ENCODE results near the gene PTGS1. TPM values are rescaled to one million over a fixed set of nuclear protein-coding genes. Genes with fewer than 3 reads are reported as not detected.

PTGS1 gene
- polyA plus RNA-seq, 1 of the 3 experiments (the other 2 are of a cell fraction) = 5.4 TPM

- Histone ChIP-seq H4K20me1 (ENCODE audit: insufficient read depth) (no peaks in the 10 kb centered on the region), H3K9me2 (no peaks in the 10 kb centered on the region), H2AFZ (ENCODE audit: low read depth) (no peak overlapping the region), H3K4me3 (ENCODE audit: low read depth in 2 of 2, low read length in 1 of 2) (no peak overlapping the region), H3F3A (replicated peaks; ENCODE audit: insufficient read depth) (peaks cover 8% of the 10 kb centered on the region), H3K27me3 (ENCODE audit: insufficient read depth) (no peaks in the 10 kb centered on the region), H3K79me2 (ENCODE audit: insufficient read depth) (no peaks in the 10 kb centered on the region), H3K36me3 (replicated peaks in 1 of 2; ENCODE audit: control insufficient read depth in 1 of 2, insufficient read depth in 2 of 2, low read length in 1 of 2) (no peaks in the 10 kb centered on the region), H3K27ac (ENCODE audit: low read depth in 2 of 2, low read length in 1 of 2) (no peak overlapping the region), H3K9ac (no peak overlapping the region), H3K4me2 (no peak overlapping the region), H3K9me3 (no peaks in the 10 kb centered on the region), H3K4me1 (ENCODE audit: control insufficient read depth in 1 of 2, insufficient read depth in 2 of 2, low read depth in 1 of 2, low read length in 1 of 2) (peaks cover 18 to 27% of the 10 kb centered on the region in 2 experiments; a peak in 3 of 4 replicates)
- DNase-seq = no peak
- TF ChIP-seq CTCF (IDR thresholded peaks at IDR 0.05) (peak; percentile 58), FOXJ3 (CRISPR knock-in tag; IDR thresholded peaks at IDR 0.05) (no peak), SMC3 (IDR thresholded peaks at IDR 0.05; ENCODE audit: low read depth, low read length) (0 out of 2 replicates have a peak, but pooled peaks have one; percentile 9)
- WGBS (ENCODE audit: low lambda C conversion rate) = 0% methylated on average over 1 of the region's 1 CpG
- CTCF ChIA-PET = interaction anchor here (0.8 to 2.2 kb wide), 2 partner anchors 15 to 29 kb away, joined by 3 to 7 read pairs; no protein-coding TSS in a partner anchor
- POLR2A ChIA-PET = interaction anchor here (0.5 kb wide), 1 partner anchor 400 kb away, joined by 3 read pairs; no protein-coding TSS in a partner anchor
Observed at GRCh38 chr9:122379340-122379739, 8.5 kb downstream of the PTGS1 start.

GRCh38 chr9:122380293-122380692, 9.5 kb downstream of the PTGS1 start:
- no peaks in the 10 kb centered on the region for H3K9me3 ChIP-seq
- no peak for DNase-seq
- no peak overlapping the region for H3K9ac ChIP-seq
- no peaks in the 10 kb centered on the region for H4K20me1 ChIP-seq (ENCODE audit: insufficient read depth)
- no peak overlapping the region for H3K4me2 ChIP-seq
- no peak overlapping the region for H2AFZ ChIP-seq (ENCODE audit: low read depth)
- H3K27me3 ChIP-seq (ENCODE audit: insufficient read depth) = no peaks in the 10 kb centered on the region
- no peaks in the 10 kb centered on the region for H3K36me3 ChIP-seq (replicated peaks in 1 of 2; ENCODE audit: control insufficient read depth in 1 of 2, insufficient read depth in 2 of 2, low read length in 1 of 2)
- peaks cover 17% of the 10 kb centered on the region for H3F3A ChIP-seq (replicated peaks; ENCODE audit: insufficient read depth)
- H3K79me2 ChIP-seq (ENCODE audit: insufficient read depth) = no peaks in the 10 kb centered on the region
- peaks cover 18 to 22% of the 10 kb centered on the region in 2 experiments; a peak in 3 of 4 replicates for H3K4me1 ChIP-seq (ENCODE audit: control insufficient read depth in 1 of 2, insufficient read depth in 2 of 2, low read depth in 1 of 2, low read length in 1 of 2)
- ChIA-PET POLR2A (no interaction called here), CTCF (interaction anchor here (2.2 kb wide), 1 partner anchor 30 kb away, joined by 7 read pairs; no protein-coding TSS in a partner anchor)
- TF ChIP-seq ZBTB33 (IDR thresholded peaks at IDR 0.05; ENCODE audit: borderline replicate concordance, low read depth) = no peak
- no peak for TF ChIP-seq TCF12 (IDR thresholded peaks at IDR 0.05)
- TF ChIP-seq PBX3 (IDR thresholded peaks at IDR 0.05) = no peak
- TF ChIP-seq USF2 (IDR thresholded peaks at IDR 0.05; ENCODE audit: borderline replicate concordance, low read depth, low read length) = no peak
- TF ChIP-seq JUND (IDR thresholded peaks at IDR 0.05) = no peak
- TF ChIP-seq EP300 (IDR thresholded peaks at IDR 0.05; ENCODE audit: borderline replicate concordance in 1 of 2, low read depth in 1 of 2, low read length in 1 of 2) = no peak
- no peak for TF ChIP-seq USF1 (IDR thresholded peaks at IDR 0.05; ENCODE audit: borderline replicate concordance, low read depth)
- no peak for TF ChIP-seq FOXJ3 (CRISPR knock-in tag; IDR thresholded peaks at IDR 0.05)
- TF ChIP-seq IRF3 (IDR thresholded peaks at IDR 0.05; ENCODE audit: low read depth, low read length) = no peak
- no peak for TF ChIP-seq SIN3A (IDR thresholded peaks at IDR 0.05; ENCODE audit: borderline replicate concordance, low read depth, low read length)
- no peak for TF ChIP-seq FOSL2 (IDR thresholded peaks at IDR 0.05; ENCODE audit: borderline replicate concordance, low read depth)
- TF ChIP-seq RFX5 (IDR thresholded peaks at IDR 0.05; ENCODE audit: low read length) = no peak
- TF ChIP-seq MAX (IDR thresholded peaks at IDR 0.05; ENCODE audit: low read depth) = no peak
- no peak overlapping the region for H3K27ac ChIP-seq (ENCODE audit: low read depth in 2 of 2, low read length in 1 of 2)
- H3K9me2 ChIP-seq = no peaks in the 10 kb centered on the region
- 87% methylated on average over 4 of the region's 4 CpGs for WGBS (ENCODE audit: low lambda C conversion rate)
- no peak overlapping the region for H3K4me3 ChIP-seq (ENCODE audit: low read depth in 2 of 2, low read length in 1 of 2)
